GM06990 (cell line): Measurements from ENCODE around the gene RADX.

Experiments
- DNase-seq: peaks from one replicate; pipeline ENCODE4 v3.0.0-alpha.2; 2011; ENCODE audit not compliant: insufficient read length; ENCODE audit errors: extremely low read depth
- H3K27me3 ChIP-seq: replicated peaks from 2 replicates; pipeline ENCODE4 v1.6.0; 2011; ENCODE audit warnings: low read length; ENCODE audit not compliant: control insufficient read depth, insufficient read depth
- H3K36me3 ChIP-seq: 2 replicates; pipeline ENCODE4 v1.5.1; 2011; ENCODE audit warnings: low read length; ENCODE audit not compliant: control insufficient read depth, insufficient read depth
- H3K4me3 ChIP-seq: replicated peaks from 2 replicates; pipeline ENCODE4 v1.5.1; 2011; ENCODE audit warnings: low read depth, mild to moderate bottlenecking, control low read depth, low read length
- CTCF ChIP-seq: IDR thresholded peaks from 2 replicates; pipeline ENCODE4 v1.5.1; 2011; ENCODE audit warnings: low read length, control low read depth, mild to moderate bottlenecking, inconsistent platforms; ENCODE audit not compliant: insufficient read depth, poor library complexity, severe bottlenecking

Gene RADX

GRCh38 chrX:106707771-106708454, 96.1 kb downstream of the RADX start:
- DNase-seq: no peak
- H3K27me3 ChIP-seq: no peaks in the 10 kb centered on the region
- no peak for TF ChIP-seq CTCF
- no peaks in the 10 kb centered on the region for H3K36me3 ChIP-seq
- no peak overlapping the region for H3K4me3 ChIP-seq

- no peak for TF ChIP-seq CTCF
- Histone ChIP-seq H3K4me3 (no peak overlapping the region), H3K27me3 (no peaks in the 10 kb centered on the region), H3K36me3 (no peaks in the 10 kb centered on the region)
- DNase-seq: no peak
Measured at GRCh38 chrX:106710771-106711170, 99.0 kb downstream of the RADX start.

- H3K36me3 ChIP-seq: no peaks in the 10 kb centered on the region
- no peak for DNase-seq
- H3K4me3 ChIP-seq: no peak overlapping the region
- TF ChIP-seq CTCF: no peak
- no peaks in the 10 kb centered on the region for H3K27me3 ChIP-seq
Measured at GRCh38 chrX:106711375-106711774, 99.6 kb downstream of the RADX start.

GRCh38 chrX:106716004-106716403, 104.2 kb downstream of the RADX start:
- no peaks in the 10 kb centered on the region for H3K27me3 ChIP-seq
- no peak for DNase-seq
- TF ChIP-seq CTCF: no peak
- no peaks in the 10 kb centered on the region for H3K36me3 ChIP-seq
- no peak overlapping the region for H3K4me3 ChIP-seq

DNA sequence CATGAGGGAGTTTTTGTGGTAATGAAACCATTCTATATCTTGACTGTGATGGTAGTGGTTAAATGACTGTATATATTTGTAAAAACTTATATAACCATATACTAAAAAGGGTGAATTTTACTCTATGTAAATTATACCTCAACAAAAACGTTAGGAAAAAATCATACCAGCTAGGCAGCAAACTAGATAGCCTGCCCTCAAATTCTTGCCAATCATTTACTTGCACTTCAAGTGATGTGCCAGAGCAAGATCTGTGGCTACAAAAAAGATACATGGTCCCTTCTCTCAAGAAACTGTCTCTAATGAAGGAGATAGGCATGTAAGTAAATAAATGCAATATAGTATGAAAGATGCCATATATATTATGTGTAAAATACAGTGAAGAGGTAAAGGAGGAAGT, 104.7 kb downstream of the RADX start:
- Histone ChIP-seq H3K27me3 (no peaks in the 10 kb centered on the region), H3K4me3 (no peak overlapping the region), H3K36me3 (no peaks in the 10 kb centered on the region)
- TF ChIP-seq CTCF: no peak
- DNase-seq: no peak

DNA sequence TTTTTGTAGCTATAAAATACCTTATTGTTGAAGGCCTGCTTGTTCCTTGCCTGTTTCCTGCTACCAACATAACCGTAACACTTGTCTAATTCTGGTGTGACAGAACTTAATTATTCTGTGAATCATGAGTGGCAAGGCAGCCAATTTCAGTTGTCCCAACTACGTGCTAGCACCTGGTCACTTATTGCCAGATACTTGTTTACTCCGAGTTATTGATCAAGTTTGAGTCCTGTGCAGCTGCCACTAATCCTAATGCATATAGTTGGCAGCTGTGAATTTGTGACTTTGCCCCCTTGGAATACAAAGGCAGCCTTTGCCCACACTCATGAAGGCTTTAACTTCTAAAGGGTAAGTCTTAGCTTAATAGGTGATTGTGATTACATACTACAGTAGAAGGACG, 106.9 kb downstream of the RADX start:
- no peak for TF ChIP-seq CTCF
- DNase-seq: no peak
- Histone ChIP-seq H3K27me3 (no peaks in the 10 kb centered on the region), H3K36me3 (no peaks in the 10 kb centered on the region), H3K4me3 (no peak overlapping the region)
